ENCODE results near the gene DNPH1. TPM values are rescaled to one million over a fixed set of nuclear protein-coding genes. Genes with fewer than 3 reads are reported as not detected.

Gene DNPH1
- total and polyA plus RNA-seq, 2 experiments from 2014 or later, result 138 to 176 TPM

GRCh38 chr6:43207286-43207685, 22.0 kb downstream of the DNPH1 start:
- Histone ChIP-seq H3K4me3 (no peak overlapping the region), H3K9me3 (ENCODE audit: low read depth) (no peaks in the 10 kb centered on the region), H3K27me3 (no peaks in the 10 kb centered on the region), H3K4me1 (ENCODE audit: low read depth) (no peaks in the 10 kb centered on the region), H3K27ac (no peak overlapping the region), H3K36me3 (peaks cover 3% of the 10 kb centered on the region)
- DNase-seq (ENCODE audit: low read depth in 1 of 2, low spot score in 1 of 2), result no peak
- TF ChIP-seq CTCF (IDR thresholded peaks at IDR 0.05; ENCODE audit: low read depth, low read length), result no peak

GRCh38 chr6:43205849-43206248, 23.4 kb downstream of the DNPH1 start:
- no peak overlapping the region for H3K4me3 ChIP-seq
- no peak for DNase-seq (ENCODE audit: low read depth in 1 of 2, low spot score in 1 of 2)
- peaks cover 3% of the 10 kb centered on the region for H3K36me3 ChIP-seq
- H3K4me1 ChIP-seq (ENCODE audit: low read depth), result no peaks in the 10 kb centered on the region
- H3K9me3 ChIP-seq (ENCODE audit: low read depth), result no peaks in the 10 kb centered on the region
- TF ChIP-seq CTCF (IDR thresholded peaks at IDR 0.05; ENCODE audit: low read depth, low read length), result no peak
- no peaks in the 10 kb centered on the region for H3K27me3 ChIP-seq
- no peak overlapping the region for H3K27ac ChIP-seq

- peaks cover 5% of the 10 kb centered on the region for H3K36me3 ChIP-seq
- H3K4me1 ChIP-seq (ENCODE audit: low read depth), result no peaks in the 10 kb centered on the region
- no peak for TF ChIP-seq CTCF (IDR thresholded peaks at IDR 0.05; ENCODE audit: low read depth, low read length)
- H3K27ac ChIP-seq, result no peak overlapping the region
- no peak overlapping the region for H3K4me3 ChIP-seq
- H3K9me3 ChIP-seq (ENCODE audit: low read depth), result no peaks in the 10 kb centered on the region
- no peaks in the 10 kb centered on the region for H3K27me3 ChIP-seq
- no peak for DNase-seq (ENCODE audit: low read depth in 1 of 2, low spot score in 1 of 2)
Measured at GRCh38 chr6:43204271-43205105, 24.8 kb downstream of the DNPH1 start.

- no peak for DNase-seq (ENCODE audit: low read depth in 1 of 2, low spot score in 1 of 2)
- Histone ChIP-seq H3K27ac (no peak overlapping the region), H3K9me3 (ENCODE audit: low read depth) (no peaks in the 10 kb centered on the region), H3K4me3 (no peak overlapping the region), H3K36me3 (peaks cover 5% of the 10 kb centered on the region), H3K4me1 (ENCODE audit: low read depth) (no peaks in the 10 kb centered on the region), H3K27me3 (no peaks in the 10 kb centered on the region)
- TF ChIP-seq CTCF (IDR thresholded peaks at IDR 0.05; ENCODE audit: low read depth, low read length), result no peak
Measured at GRCh38 chr6:43203718-43204095, 25.6 kb downstream of the DNPH1 start.

- Histone ChIP-seq H3K9me3 (ENCODE audit: low read depth) (no peaks in the 10 kb centered on the region), H3K27ac (no peak overlapping the region), H3K4me3 (no peak overlapping the region), H3K27me3 (no peaks in the 10 kb centered on the region), H3K4me1 (ENCODE audit: low read depth) (no peaks in the 10 kb centered on the region), H3K36me3 (peaks cover 5% of the 10 kb centered on the region)
- no peak for DNase-seq (ENCODE audit: low read depth in 1 of 2, low spot score in 1 of 2)
- TF ChIP-seq CTCF (IDR thresholded peaks at IDR 0.05; ENCODE audit: low read depth, low read length), result no peak
Measured at GRCh38 chr6:43203029-43203717, 26.1 kb downstream of the DNPH1 start.

Data from cardiac muscle cell (in vitro differentiated cells and primary cell).